Stimulated activated CD4-positive, alpha-beta T cell treated with anti-CD3 and anti-CD28 coated beads, Interleukin-1b, Interleukin-23, amount 100 ng/mL, for 4 hours (primary cell): ENCODE measurements around the gene GNB3.

Source experiments
- DNase-seq, 2 donors: peaks; one replicate each; pipeline ENCODE4 v3.0.0-alpha.2; 2020; ENCODE audit warnings: low read depth in 2 of 2

Gene GNB3

DNA sequence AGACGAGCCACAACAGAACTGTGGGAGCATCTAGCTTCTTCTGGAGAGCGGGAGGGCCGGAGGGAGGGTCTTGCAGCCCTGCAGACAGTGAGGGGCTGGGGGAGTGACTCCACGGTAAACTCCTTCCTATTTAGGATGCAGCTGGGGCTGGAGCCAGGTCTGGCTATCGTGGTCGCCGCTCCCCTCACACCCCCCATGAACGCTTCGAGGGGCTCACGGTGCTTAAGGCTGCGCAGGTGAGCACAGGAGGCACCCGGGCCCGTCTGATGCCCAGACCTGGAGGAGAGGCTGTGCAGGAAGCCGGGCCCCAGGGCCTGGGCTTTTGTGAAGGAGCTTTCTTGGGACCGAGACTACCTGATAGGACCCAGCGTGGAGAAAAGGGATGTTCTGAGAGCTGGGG, 3.9 kb upstream of the GNB3 start:
- DNase-seq, result no peak

DNA sequence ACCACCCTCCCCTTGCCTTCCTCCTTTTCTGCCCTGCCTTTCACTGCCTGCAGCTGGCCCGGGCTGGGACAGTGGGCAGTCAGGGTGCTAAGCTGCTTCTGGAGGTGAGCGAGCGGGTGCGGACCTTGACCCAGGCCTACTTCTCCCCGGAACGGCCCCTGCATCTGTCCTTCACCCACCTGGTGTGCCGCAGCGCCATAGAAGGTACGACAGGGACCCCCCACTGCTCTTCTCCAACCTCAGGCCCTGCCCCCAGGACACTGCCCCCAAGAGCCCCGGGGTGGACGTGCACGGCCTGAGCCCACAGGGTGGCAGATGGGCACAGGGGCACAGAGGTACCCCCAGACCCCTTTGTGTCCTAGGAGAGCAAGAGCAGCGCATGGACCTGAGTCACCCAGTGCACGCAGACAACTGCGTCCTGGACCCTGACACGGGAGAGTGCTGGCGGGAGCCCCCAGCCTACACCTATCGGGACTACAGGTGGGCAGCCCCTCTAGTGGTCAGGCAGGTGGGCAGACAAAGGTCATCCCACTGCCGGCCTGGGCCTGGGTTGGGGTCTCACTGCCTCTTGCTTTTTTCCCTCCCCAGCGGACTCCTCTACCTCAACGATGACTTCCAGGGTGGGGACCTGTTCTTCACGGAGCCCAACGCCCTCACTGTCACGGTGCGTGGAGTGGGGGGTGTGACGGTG, 3.2 kb upstream of the GNB3 start:
- DNase-seq, result no peak

DNA sequence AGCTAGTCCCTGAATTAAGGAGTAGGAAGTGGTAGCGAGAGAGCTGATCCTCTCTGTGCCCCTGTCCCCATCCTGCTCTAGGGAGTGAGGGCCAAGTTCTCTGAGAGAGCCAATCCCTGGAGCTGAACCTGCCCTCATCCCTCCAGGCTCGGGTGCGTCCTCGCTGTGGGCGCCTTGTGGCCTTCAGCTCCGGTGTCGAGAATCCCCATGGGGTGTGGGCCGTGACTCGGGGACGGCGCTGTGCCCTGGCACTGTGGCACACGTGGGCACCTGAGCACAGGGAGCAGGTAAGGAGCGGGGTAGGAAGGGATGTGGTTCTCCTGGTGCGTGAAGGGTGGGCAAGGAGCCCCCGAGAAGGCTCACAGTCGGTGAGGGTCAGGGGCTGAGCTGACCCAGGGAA, 1.9 kb upstream of the GNB3 start:
- DNase-seq, result no peak

DNA sequence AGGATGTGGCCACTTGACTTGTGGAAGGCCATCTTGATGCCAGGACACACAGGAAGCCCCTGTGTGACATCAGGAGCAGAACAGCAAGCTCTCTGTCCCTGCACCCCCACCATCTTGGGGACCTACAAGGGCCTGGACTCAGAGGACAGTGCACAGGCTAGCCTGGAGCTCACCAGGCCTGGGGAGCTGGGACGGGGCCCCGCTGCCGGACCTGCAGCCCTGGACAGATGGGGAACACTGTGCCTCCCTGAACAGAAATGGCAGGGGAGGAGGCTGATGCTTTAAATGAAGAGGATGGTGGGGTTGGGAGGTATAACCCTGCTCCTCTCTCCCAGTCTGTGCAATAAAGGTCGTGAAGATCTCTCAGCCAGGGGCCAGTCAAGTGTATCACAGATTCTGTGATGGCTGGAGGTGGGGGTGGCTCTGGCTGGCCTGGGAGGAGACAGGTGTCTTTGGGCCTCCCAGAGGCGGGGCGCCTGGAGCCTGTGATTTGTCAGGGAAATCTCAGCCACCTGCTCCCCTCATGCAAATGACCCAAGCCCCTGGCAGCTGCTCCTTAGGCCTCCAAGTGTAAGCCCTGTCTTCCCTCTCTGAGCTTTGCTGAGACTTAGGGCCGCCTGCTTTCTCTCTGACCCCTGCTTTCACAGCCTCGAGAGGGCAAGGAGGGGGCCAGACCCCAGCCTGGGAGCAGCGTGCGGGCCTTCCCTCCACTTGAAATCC, 1.1 kb upstream of the GNB3 start:
- DNase-seq, result no peak

GRCh38 chr12:6840330-6840729, 395 bp upstream of the GNB3 start:
- DNase-seq, result no peak

- DNase-seq, result no peak
Measured at GRCh38 chr12:6842075-6842474, 1.4 kb downstream of the GNB3 start.

DNA sequence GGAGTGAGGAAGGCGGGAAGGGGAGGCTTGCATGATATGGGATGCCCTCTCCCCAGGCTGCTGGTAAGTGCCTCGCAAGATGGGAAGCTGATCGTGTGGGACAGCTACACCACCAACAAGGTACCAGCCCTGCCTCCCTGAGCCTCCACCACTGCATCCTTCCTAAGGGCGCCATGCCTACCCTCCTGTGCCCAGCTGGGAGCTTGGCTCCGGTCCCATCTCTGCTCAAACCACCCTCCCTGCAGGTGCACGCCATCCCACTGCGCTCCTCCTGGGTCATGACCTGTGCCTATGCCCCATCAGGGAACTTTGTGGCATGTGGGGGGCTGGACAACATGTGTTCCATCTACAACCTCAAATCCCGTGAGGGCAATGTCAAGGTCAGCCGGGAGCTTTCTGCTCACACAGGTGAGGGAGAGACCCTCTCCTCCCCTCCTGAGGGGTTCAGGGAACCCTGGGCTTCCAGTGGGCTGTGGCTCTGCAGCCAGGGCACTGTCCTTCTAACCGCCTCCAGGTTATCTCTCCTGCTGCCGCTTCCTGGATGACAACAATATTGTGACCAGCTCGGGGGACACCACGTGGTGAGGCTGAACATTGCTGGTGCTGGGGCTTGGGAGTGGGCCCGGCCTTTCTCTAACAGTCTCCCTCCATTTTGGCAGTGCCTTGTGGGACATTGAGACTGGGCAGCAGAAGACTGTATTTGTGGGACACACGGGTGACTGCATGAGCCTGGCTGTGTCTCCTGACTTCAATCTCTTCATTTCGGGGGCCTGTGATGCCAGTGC, 2.6 kb downstream of the GNB3 start:
- no peak for DNase-seq

GRCh38 chr12:6845395-6845794, 4.7 kb downstream of the GNB3 start:
- no peak for DNase-seq

- DNase-seq, result no peak
Measured at GRCh38 chr12:6846316-6846869, 5.7 kb downstream of the GNB3 start.

DNA sequence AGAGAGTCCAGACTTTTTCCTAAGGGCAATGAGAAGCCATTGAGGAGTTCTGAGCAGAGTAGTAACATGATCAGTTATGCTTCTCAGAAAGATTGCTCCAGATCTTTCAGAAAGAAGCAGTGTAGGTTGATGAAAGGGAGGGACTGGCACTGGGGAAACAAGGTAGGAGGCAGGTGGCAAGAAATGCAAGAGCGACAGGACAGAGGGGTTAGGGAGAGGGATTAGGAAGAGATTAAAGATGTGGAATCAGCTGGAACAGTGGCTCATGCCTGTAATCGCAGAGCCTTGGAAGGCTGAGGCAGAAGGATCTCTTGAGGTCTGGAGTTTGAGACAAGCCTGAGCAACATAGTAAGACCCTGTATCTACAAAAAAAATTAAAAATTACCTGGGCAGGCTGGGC, 7.0 kb downstream of the GNB3 start:
- no peak for DNase-seq

DNA sequence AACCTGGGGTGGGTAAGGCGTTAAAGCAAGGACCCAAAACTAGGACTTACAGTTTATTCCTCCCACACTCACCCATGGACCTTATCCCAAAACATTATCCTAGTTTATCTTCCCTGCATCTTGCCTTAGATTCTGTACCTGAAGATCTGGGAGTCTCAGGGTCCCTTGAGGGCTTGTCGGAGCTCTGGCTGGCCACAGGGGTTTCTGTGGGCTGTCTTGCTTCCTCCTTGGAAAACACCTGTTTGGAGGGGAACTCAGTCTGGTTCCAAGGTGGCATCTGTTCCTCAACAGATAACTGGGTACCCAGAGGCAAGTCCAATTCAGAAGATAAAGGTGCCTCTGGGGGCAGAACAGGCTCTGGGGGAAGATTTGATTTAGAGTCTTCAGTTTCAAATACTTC, 8.7 kb downstream of the GNB3 start:
- DNase-seq, result no peak

GRCh38 chr12:6849976-6850560, 9.3 kb downstream of the GNB3 start:
- DNase-seq, result no peak

DNA sequence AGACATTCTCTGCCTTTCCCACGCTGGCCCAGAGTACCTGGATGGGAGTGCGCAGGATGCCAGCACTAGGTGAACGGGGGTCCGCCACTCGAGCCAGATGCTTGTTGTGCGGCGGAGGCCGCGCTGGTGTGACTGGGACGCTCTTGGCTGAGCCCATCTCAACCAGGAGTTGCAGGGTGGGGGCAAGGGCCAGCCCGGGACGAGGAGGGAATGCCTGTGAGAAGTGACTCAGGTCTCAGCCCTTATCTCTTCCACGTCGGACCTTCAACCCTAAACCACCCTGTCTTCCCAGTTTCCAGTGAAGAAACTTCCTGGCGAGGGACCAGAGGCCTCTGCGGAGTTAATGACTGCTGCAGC, 10.0 kb downstream of the GNB3 start:
- DNase-seq, result no peak

GRCh38 chr12:6851153-6851920, 10.6 kb downstream of the GNB3 start, which contains the start of gene CDCA3:
Gene CDCA3 (minus strand): TSS chr12:6851286. CDS start chr12:6850952, 334 bp downstream.
- peak; percentile 83 to 89 for DNase-seq

DNA sequence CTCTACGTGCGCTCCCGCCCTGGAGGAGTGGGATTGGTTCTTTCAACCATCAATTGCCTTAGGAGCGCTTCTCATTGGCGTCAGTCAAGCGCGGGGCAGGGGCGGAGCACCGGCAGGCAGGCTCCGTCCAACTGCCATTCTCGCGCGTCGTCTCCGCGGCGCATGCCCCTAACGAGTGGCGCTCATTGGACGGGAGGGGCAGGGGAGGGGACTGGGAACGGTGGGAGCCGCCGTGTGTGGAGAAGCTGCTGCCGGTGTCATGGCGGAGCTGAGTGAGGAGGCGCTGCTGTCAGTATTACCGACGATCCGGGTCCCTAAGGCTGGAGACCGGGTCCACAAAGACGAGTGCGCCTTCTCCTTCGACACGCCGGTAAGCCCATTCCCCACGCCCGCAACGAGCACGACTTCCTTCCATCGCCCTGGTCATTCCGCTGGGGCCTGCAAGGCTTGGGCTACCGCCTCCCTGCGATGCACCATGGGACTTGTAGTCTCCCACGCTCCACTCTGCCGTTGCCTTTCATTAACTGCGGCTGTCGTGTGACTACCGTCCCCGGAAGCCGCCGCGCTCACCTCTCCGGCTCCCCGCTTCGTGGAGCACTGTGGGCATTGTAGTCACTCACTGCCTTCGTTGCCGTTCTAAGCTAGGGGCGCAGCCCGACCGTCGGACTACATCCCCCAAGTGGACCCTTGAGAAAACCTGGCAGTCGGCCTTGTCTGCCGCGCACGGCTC, 11.4 kb downstream of the GNB3 start, which contains the start of gene USP5:
Gene USP5 (plus strand): TSS at position 230 of the 730 bp plus-strand sequence. CDS start 30 bp downstream, at position 260.
- DNase-seq, result peak; percentile 92 to 95

DNA sequence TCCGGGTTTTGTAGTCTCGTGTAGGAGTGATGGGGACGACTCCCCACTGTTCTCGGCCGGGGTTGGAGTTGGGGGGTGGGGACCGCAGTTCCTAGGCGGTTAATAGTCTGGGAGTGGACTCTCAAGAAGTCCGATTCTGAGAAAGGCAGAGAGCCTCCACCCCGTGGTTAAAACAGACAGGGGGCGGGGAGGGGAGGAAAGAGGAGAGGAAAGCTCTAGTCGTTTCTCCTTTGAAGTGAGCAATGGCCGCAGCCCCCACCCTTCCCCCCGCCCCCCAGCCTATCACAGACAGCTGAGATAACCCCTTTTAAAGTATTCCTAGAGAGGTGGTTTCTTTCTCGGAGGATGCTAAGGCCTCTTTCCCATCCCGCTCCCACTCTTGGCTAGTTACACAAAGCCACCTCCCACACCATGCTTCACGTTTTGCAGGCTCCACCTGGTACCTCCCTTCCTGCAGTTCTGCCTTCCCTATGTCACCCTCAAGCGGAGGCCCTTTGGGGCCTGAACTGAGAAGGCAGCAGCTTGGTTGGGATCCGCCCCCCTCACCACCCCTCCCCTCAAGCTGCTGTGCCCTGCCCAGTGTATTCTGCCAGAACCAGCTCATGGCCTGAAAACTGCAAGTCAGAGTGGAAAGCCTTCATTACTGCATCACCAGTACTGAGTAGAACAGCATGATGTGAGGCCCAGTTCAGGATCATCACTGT, 12.1 kb downstream of the GNB3 start:
- peak; percentile 29 to 64 for DNase-seq

- no peak for DNase-seq
Measured at GRCh38 chr12:6853626-6854025, 12.9 kb downstream of the GNB3 start.

GRCh38 chr12:6854036-6854435, 13.3 kb downstream of the GNB3 start:
- DNase-seq, result no peak

DNA sequence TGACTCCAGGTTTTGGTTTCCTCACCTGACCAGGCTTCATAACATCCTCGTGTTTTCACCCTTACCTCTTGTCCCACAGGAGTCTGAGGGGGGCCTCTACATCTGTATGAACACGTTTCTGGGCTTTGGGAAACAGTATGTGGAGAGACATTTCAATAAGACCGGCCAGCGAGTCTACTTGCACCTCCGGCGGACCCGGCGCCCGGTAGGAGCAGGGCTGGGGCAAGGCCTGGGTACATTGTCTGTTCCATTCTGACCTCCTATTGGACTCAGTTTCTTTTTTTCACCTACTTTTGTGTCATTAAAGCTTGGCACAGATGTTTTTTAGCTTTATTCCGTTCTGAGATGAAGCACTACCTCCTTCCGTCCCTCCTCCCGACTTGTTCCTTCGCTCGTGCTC, 14.6 kb downstream of the GNB3 start:
- DNase-seq, result no peak

DNA sequence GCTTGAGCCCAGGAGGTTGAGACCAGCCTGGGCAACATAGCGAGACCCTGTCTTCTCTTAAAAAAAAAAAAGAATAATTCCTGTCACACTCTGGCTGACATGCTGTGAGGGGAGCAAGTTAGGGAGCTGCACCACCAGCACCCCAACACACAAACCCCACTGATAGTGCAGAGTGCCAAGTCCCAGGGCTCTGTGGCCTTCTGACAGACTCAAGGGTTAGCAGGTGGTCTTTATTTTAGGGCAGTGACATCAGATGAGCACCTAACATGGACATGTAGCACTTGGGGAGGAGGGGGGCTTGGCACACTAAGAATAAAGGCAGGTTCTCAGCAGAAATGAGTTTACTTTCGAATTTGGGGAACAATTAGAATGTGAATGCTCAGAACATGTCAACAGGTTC, 18.1 kb downstream of the GNB3 start:
- no peak for DNase-seq
